Activated T-helper 9 cell treated with anti-CD3 and anti-CD28 coated beads, Interleukin-2, amount 50 U/mL, for 16 hours (primary cell): ENCODE data around the gene POC1B.
A peak's percentile ranks its signal among the peaks of the same experiment; 100 is the strongest.

ENCODE experiments used
- DNase-seq: peaks from one replicate; pipeline ENCODE4 v3.0.0-alpha.2; 2020; ENCODE audit warnings: low read depth

POC1B gene

GRCh38 chr12:89525824-89526770, at the start of gene POC1B:
Gene POC1B (minus strand): TSS chr12:89526047. CDS start chr12:89525895, 152 bp downstream.
- peak; percentile 57 for DNase-seq

- DNase-seq = no peak
These were observed 49.5 kb upstream of the POC1B start for GRCh38 chr12:89575374-89575773.

- DNase-seq = no peak
These were observed 48.9 kb upstream of the POC1B start for GRCh38 chr12:89574736-89575208.

- no peak for DNase-seq
These were observed 47.4 kb upstream of the POC1B start for GRCh38 chr12:89573051-89573810.

GRCh38 chr12:89571491-89572195, 45.8 kb upstream of the POC1B start:
- DNase-seq = no peak

- DNase-seq = no peak
These were observed 42.6 kb upstream of the POC1B start for GRCh38 chr12:89568484-89568883.

- no peak for DNase-seq
These were observed 41.9 kb upstream of the POC1B start for GRCh38 chr12:89567691-89568239.

- DNase-seq = no peak
These were observed 40.8 kb upstream of the POC1B start for GRCh38 chr12:89566615-89567014.

GRCh38 chr12:89565002-89565401, 39.2 kb upstream of the POC1B start:
- DNase-seq = no peak

- DNase-seq = no peak
These were observed 33.9 kb upstream of the POC1B start for GRCh38 chr12:89559753-89560152.

- DNase-seq = no peak
These were observed 31.1 kb upstream of the POC1B start for GRCh38 chr12:89556976-89557375.

- DNase-seq = no peak
These were observed 26.5 kb upstream of the POC1B start for GRCh38 chr12:89552376-89552775.

GRCh38 chr12:89551747-89552146, 25.9 kb upstream of the POC1B start:
- no peak for DNase-seq

GRCh38 chr12:89547101-89547500, 21.3 kb upstream of the POC1B start:
- DNase-seq = no peak

GRCh38 chr12:89546151-89546550, 20.3 kb upstream of the POC1B start:
- no peak for DNase-seq

GRCh38 chr12:89544681-89545184, 18.9 kb upstream of the POC1B start:
- no peak for DNase-seq

GRCh38 chr12:89544022-89544421, 18.2 kb upstream of the POC1B start:
- no peak for DNase-seq

- peak; percentile 34 for DNase-seq
These were observed 17.2 kb upstream of the POC1B start for GRCh38 chr12:89542912-89543592.

GRCh38 chr12:89542236-89542635, 16.4 kb upstream of the POC1B start:
- DNase-seq = no peak

GRCh38 chr12:89540586-89540985, 14.7 kb upstream of the POC1B start:
- DNase-seq = no peak
